Kidney (tissue), 14 donors: ENCODE results near the gene GALK2. TPM values are rescaled to one million over a fixed set of nuclear protein-coding genes. Genes with fewer than 3 reads are reported as not detected.

ENCODE experiments used
- DNase-seq, 5 donors: peaks; one replicate each; pipeline ENCODE4 v3.0.0-alpha.2; 2013 to 2020
- FAIRE-seq: peaks from 2 replicates; lab custom pipeline; 2012; peaks lifted over from hg19 to GRCh38; lab: Jason Lieb, UNC
- H3K27ac ChIP-seq, 2 donors: one replicate each; pipeline ENCODE4 v1.7.0; 2013; ENCODE audit warnings: low read depth in 2 of 2, low read length in 2 of 2, inconsistent platforms in 1 of 2
- H3K27me3 ChIP-seq: one replicate; pipeline ENCODE4 v1.7.1; 2013; ENCODE audit warnings: low read length, inconsistent platforms; ENCODE audit not compliant: control insufficient read depth, insufficient read depth
- H3K36me3 ChIP-seq, 3 donors: one replicate each; pipeline versions ENCODE4 v1.7.0 to v1.7.1; 2013; ENCODE audit warnings: low read length in 3 of 3, control low read depth in 1 of 3, inconsistent platforms in 1 of 3; ENCODE audit not compliant: insufficient read depth in 3 of 3, control insufficient read depth in 2 of 3
- H3K4me1 ChIP-seq, 3 donors: one replicate each; pipeline versions ENCODE4 v1.7.0 to v1.7.1; 2013; ENCODE audit warnings: low read length in 3 of 3, inconsistent platforms in 1 of 3, low read depth in 1 of 3; ENCODE audit not compliant: control insufficient read depth in 2 of 3, insufficient read depth in 2 of 3
- H3K4me3 ChIP-seq, 3 donors: one replicate each; pipeline versions ENCODE4 v1.7.0 to v1.8.1; 2013; ENCODE audit warnings: low read length in 3 of 3, control low read depth in 1 of 3, inconsistent platforms in 1 of 3
- H3K9ac ChIP-seq, 3 donors: one replicate each; pipeline versions ENCODE4 v1.7.0 to v1.7.1; 2013; ENCODE audit warnings: low read length in 3 of 3, control low read depth in 1 of 3, inconsistent platforms in 1 of 3
- H3K9me3 ChIP-seq, 3 donors: one replicate each; pipeline versions ENCODE4 v1.7.0 to v1.7.1; 2013; ENCODE audit warnings: low read length in 3 of 3, control low read depth in 1 of 3, inconsistent platforms in 1 of 3; ENCODE audit not compliant: control insufficient read depth in 2 of 3, insufficient read depth in 1 of 3
- CTCF ChIP-seq: IDR thresholded peaks from 3 replicates; pipeline ENCODE4 v1.5.1; 2012; ENCODE audit warnings: mild to moderate bottlenecking, moderate library complexity, borderline replicate concordance; ENCODE audit not compliant: insufficient read depth; ENCODE audit errors: extremely low read depth
- intact Hi-C: fragments of 100-400 bp; cut with DNase I; formaldehyde crosslinking; loops from one replicate; pipeline ENCODE4 v1.11.1; 2022
- polyA plus RNA-seq: library from polyadenylated mRNA; stranded (reverse); fragments of 350-450 nt; fragmentation: Illumina TruSeq; extraction: RNeasy Lipid Tissue Mini Kit (QIAGEN cat#74804); gene quantifications from one replicate; pipeline ENCODE4 v1.2.3, GENCODE V29; 2014; ENCODE audit warnings: low read depth, low replicate concordance; ENCODE audit not compliant: insufficient read depth
- total RNA-seq: library from RNA; stranded (reverse); fragmentation: NEBNext Ultra II Directional; extraction: Animal tissue kit (Norgen Biotek cat#: 25700); gene quantifications from one replicate; pipeline ENCODE4 v1.2.1, GENCODE V29; 2021
- donor health status: control.
- donor health status: control.
- donor health status: control.
- donor health status: control.
- donor health status: control.
- donor health status: DM: yes; HTN: yes; CAD: no.
- donor health status: Normal renal cell carcinoma (clear cell type).

The GALK2 gene
- total and polyA plus RNA-seq, 2 donors from 2014 or later = 36.4 to 40.6 TPM

- Histone ChIP-seq H3K9me3 (no peaks in the 10 kb centered on the region), H3K36me3 (peaks cover 0 to 19% (median 0%) of the 10 kb centered on the region in 3 donors), H3K27me3 (no peaks in the 10 kb centered on the region), H3K4me3 (no peak overlapping the region), H3K27ac (no peak overlapping the region), H3K9ac (no peak overlapping the region), H3K4me1 (no peaks in the 10 kb centered on the region)
- intact Hi-C loops = no loop called here
- DNase-seq (no peak), FAIRE-seq (no peak)
- no peak for TF ChIP-seq CTCF
These were observed 123.9 kb downstream of the GALK2 start for GRCh38 chr15:49293941-49294340.

GRCh38 chr15:49296258-49296657, 126.2 kb downstream of the GALK2 start:
- TF ChIP-seq CTCF = no peak
- Histone ChIP-seq H3K27me3 (no peaks in the 10 kb centered on the region), H3K9me3 (no peaks in the 10 kb centered on the region), H3K9ac (no peak overlapping the region), H3K27ac (no peak overlapping the region), H3K4me3 (no peak overlapping the region), H3K4me1 (no peaks in the 10 kb centered on the region), H3K36me3 (peaks cover 0 to 19% (median 0%) of the 10 kb centered on the region in 3 donors)
- no peak for FAIRE-seq
- intact Hi-C loops = no loop called here
- DNase-seq = no peak

GRCh38 chr15:49297584-49297983, 127.5 kb downstream of the GALK2 start:
- Histone ChIP-seq H3K27me3 (no peaks in the 10 kb centered on the region), H3K9ac (no peak overlapping the region), H3K9me3 (no peaks in the 10 kb centered on the region), H3K4me3 (no peak overlapping the region), H3K36me3 (peaks cover 0 to 14% (median 0%) of the 10 kb centered on the region in 3 donors), H3K27ac (no peak overlapping the region), H3K4me1 (no peaks in the 10 kb centered on the region)
- FAIRE-seq (no peak), DNase-seq (no peak)
- intact Hi-C loops = no loop called here
- no peak for TF ChIP-seq CTCF

- DNase-seq = no peak
- H3K27ac ChIP-seq = no peak overlapping the region
- no peaks in the 10 kb centered on the region for H3K27me3 ChIP-seq
- no peaks in the 10 kb centered on the region for H3K9me3 ChIP-seq
- FAIRE-seq = no peak
- TF ChIP-seq CTCF = no peak
- H3K36me3 ChIP-seq = peaks cover 0 to 7% (median 5%) of the 10 kb centered on the region in 3 donors
- intact Hi-C loops = no loop called here
- no peak overlapping the region for H3K9ac ChIP-seq
- no peaks in the 10 kb centered on the region for H3K4me1 ChIP-seq
- no peak overlapping the region for H3K4me3 ChIP-seq
These were observed 130.8 kb downstream of the GALK2 start for GRCh38 chr15:49300856-49301255.
